Measurements from ENCODE around the gene GALNT2.

GRCh38 chr1:230085178-230085515 lies 18.1 kb downstream of the GALNT2 start:
- TF ChIP-seq POLR2A (IDR thresholded peaks at IDR 0.05) (no peak), CTCF (IDR thresholded peaks at IDR 0.05) (no peak)

Measured in adrenal gland (tissue), 5 donors.